ENCODE results near the gene AFF2.

Gene AFF2

DNA sequence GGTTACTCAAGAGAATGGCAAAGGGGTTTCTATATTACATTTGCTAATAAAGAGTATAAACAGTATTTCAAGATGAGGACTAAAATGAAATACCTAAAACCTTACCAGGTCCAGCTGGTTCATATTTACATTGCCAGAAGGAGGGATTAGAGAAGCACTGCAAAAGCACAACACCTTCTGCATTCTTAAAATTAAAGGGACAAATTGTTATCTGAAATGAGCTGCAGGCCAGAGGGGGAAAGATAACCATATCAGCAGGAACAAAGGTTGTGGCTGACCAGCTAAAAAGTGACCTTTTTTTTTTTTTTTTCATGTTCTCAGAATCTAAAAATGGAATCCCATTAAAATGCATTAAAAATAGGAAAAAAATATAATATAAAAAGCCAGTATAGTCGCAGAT is 39.7 kb downstream of the AFF2 start:
- no peak overlapping the region for H3K4me3 ChIP-seq (ENCODE audit: low read depth, low read length)
- no peak for DNase-seq (ENCODE audit: low read depth, low spot score)
- TF ChIP-seq, protein P1, sequence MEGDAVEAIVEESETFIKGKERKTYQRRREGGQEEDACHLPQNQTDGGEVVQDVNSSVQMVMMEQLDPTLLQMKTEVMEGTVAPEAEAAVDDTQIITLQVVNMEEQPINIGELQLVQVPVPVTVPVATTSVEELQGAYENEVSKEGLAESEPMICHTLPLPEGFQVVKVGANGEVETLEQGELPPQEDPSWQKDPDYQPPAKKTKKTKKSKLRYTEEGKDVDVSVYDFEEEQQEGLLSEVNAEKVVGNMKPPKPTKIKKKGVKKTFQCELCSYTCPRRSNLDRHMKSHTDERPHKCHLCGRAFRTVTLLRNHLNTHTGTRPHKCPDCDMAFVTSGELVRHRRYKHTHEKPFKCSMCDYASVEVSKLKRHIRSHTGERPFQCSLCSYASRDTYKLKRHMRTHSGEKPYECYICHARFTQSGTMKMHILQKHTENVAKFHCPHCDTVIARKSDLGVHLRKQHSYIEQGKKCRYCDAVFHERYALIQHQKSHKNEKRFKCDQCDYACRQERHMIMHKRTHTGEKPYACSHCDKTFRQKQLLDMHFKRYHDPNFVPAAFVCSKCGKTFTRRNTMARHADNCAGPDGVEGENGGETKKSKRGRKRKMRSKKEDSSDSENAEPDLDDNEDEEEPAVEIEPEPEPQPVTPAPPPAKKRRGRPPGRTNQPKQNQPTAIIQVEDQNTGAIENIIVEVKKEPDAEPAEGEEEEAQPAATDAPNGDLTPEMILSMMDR (IDR thresholded peaks at IDR 0.05; ENCODE audit: low read depth, low read length), result no peak
- in situ Hi-C loops (cut with HindIII; ENCODE audit: low sequenced_read_pairs), result no loop called here

DNA sequence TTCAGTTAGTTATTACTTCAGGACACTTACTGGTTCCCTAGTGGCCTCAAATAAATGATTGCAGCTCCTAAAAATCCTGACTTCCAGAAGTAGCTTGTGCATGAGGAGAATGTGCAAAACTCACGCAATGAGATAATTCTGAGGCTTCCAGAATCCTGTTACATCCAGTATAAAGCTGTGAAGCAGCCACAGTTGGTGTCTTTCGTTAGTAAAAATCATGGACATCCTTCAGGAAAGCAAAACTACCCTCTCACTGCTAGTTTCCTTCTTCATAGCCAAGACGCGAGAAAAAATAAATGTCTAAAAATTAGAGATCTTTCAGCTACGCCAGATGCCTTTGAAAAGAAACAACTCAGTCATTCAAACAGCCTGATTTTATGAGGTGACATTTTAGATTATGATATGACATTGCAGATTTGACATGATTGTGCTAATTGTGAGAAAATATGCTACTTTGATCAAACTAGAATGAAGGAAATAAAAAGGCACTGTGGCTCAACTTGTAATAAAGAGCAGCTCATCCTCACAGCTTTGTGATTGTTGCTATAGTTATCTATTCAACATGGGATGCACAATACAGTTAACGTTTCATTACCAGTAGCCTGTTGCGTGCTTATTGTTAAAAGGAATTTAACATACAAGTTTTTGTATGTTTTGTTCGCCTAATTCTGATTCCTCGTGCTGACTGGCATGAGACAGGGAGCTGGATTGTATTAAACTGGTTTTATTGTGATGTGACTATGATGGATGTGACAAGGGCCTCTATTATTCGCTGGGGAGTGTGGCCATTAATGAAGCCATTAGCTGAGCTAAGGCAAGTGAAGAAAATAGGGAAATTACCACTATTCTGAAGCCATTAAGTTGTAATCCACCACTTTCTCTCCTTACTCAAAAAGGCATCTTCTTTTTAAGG is 40.5 kb downstream of the AFF2 start:
- TF ChIP-seq, protein P1 (IDR thresholded peaks at IDR 0.05; ENCODE audit: low read depth, low read length), result no peak
- in situ Hi-C loops (cut with HindIII; ENCODE audit: low sequenced_read_pairs), result no loop called here
- no peak for DNase-seq (ENCODE audit: low read depth, low spot score)
- no peak overlapping the region for H3K4me3 ChIP-seq (ENCODE audit: low read depth, low read length)

DNA sequence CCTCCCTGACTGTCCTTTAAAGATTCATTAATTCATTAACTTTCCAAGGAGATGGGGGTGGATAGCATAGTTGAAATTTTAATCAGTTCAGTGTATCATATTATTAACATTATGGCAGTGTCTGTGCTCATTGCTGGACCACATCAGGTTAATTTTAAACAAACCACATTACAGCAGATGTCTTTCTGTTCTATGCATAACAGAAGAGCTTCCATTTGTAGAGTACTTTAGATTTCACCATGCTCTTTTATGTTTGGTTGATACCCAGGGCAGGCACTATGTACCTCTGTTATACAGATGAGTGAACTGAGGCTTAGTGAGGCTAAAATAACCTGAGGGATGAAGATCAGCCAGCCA is 41.1 kb downstream of the AFF2 start:
- TF ChIP-seq, protein P1 (IDR thresholded peaks at IDR 0.05; ENCODE audit: low read depth, low read length), result no peak
- no peak for DNase-seq (ENCODE audit: low read depth, low spot score)
- in situ Hi-C loops (cut with HindIII; ENCODE audit: low sequenced_read_pairs), result no loop called here
- H3K4me3 ChIP-seq (ENCODE audit: low read depth, low read length), result no peak overlapping the region

DNA sequence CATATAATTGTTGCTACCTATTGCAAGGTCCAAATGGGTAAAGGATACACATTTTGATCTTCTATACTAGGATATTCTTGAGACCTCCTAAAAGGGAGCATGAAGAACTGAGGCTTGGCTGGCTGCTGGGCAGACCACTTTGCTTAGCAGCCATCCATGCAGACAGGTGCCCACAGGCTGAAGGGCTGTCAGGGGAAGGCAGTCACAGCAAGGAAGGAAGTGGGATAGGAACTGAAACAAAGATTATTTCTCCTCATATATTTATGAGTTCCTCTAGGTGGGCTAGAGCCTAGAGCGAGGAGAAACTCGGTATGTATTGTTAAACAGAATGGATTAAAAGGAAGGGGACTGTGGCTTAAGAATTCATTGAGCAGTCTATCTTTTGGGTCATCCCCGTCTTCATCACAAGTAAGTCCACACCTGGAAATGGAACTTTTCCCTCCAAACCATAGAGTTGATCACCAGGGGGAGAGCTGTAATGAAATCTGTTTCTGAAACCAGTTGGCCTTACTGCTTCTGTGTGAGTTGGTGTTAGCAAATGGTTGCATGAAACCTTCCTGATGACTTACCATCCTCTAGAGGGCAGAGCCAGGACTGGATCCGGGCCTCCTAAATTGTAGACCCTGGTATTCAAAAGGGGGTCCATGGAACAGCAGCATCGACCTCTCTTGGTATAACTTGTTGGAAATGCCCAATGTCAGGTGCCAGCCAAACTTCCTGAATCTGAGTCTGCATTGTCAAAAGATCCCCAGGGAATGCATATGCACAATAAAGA is 42.3 kb downstream of the AFF2 start:
- H3K4me3 ChIP-seq (ENCODE audit: low read depth, low read length), result no peak overlapping the region
- TF ChIP-seq, protein P1 (IDR thresholded peaks at IDR 0.05; ENCODE audit: low read depth, low read length), result no peak
- in situ Hi-C loops (cut with HindIII; ENCODE audit: low sequenced_read_pairs), result no loop called here
- no peak for DNase-seq (ENCODE audit: low read depth, low spot score)

DNA sequence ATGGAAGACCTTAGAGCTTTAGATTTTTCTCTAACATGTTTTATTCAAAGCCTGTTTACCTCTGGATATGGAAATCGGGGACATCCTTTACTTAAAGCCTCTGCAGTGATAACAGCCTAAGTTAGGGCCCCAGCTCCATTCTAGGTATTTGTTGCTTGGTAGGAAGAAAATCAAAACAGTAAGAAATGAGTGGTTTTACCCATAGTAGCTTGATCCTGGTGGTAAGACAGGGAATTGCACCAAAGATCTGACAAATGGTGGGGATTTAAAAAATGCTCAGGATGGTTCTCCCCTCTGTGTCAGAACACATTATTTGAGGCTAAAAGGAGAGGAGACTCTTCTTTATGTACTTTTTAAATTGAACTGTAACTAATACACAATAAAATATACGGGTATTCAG is 52.4 kb downstream of the AFF2 start:
- no peak for DNase-seq (ENCODE audit: low read depth, low spot score)
- in situ Hi-C loops (cut with HindIII; ENCODE audit: low sequenced_read_pairs), result no loop called here
- no peak overlapping the region for H3K4me3 ChIP-seq (ENCODE audit: low read depth, low read length)

DNA sequence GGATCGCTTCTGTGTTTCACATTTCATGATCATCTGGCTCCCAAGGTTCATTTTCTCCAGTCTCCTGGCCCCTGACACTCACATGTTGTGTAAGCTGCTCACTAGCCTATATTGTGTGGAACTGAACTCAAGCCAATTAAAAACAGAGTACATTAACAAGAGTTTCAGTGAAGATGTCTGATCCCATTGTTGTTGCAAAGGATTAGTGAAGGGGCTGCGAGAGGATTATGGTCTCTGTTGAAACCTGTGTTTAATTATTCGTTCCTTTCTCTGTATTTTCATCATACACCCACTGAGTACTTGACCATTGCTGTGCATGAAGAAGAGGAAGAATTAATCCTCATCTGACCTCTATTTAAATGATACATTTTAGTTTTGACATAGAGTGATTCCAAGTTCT is 54.7 kb downstream of the AFF2 start:
- TF ChIP-seq, protein P1 (IDR thresholded peaks at IDR 0.05; ENCODE audit: low read depth, low read length), result no peak
- DNase-seq (ENCODE audit: low read depth, low spot score), result no peak
- no peak overlapping the region for H3K4me3 ChIP-seq (ENCODE audit: low read depth, low read length)
- in situ Hi-C loops (cut with HindIII; ENCODE audit: low sequenced_read_pairs), result no loop called here

More for the DNA sequence above, 52.4 kb downstream of the AFF2 start:
- TF ChIP-seq, protein P1 (IDR thresholded peaks at IDR 0.05; ENCODE audit: low read depth, low read length), result peak; percentile 24
